Osteocyte (in vitro differentiated cells): ENCODE results near the gene FHL1. TPM values are rescaled to one million over a fixed set of nuclear protein-coding genes. Genes with fewer than 3 reads are reported as not detected.

Experiments used
- DNase-seq: peaks from one replicate; pipeline ENCODE4 v3.0.0; 2021; ENCODE audit warnings: mixed read lengths; ENCODE audit not compliant: unreplicated experiment; ENCODE audit errors: extremely low spot score
- H3K27ac Mint-ChIP-seq: one replicate; pipeline ENCODE4 v1.8.0; 2021; ENCODE audit warnings: mild to moderate bottlenecking, mixed read lengths; ENCODE audit not compliant: unreplicated experiment
- H3K27me3 Mint-ChIP-seq: one replicate; pipeline ENCODE4 v1.8.0; 2021; ENCODE audit warnings: mixed read lengths; ENCODE audit not compliant: unreplicated experiment
- H3K36me3 Mint-ChIP-seq: one replicate; pipeline ENCODE4 v1.8.0; 2021; ENCODE audit warnings: mixed read lengths; ENCODE audit not compliant: unreplicated experiment
- H3K4me1 Mint-ChIP-seq: one replicate; pipeline ENCODE4 v1.8.0; 2021; ENCODE audit warnings: mixed read lengths; ENCODE audit not compliant: unreplicated experiment
- H3K4me3 Mint-ChIP-seq: one replicate; pipeline ENCODE4 v1.8.0; 2021; ENCODE audit warnings: mild to moderate bottlenecking, moderate library complexity, mixed read lengths; ENCODE audit not compliant: unreplicated experiment
- H3K9me3 Mint-ChIP-seq: one replicate; pipeline ENCODE4 v1.8.0; 2021; ENCODE audit warnings: mixed read lengths; ENCODE audit not compliant: unreplicated experiment
- CTCF ChIP-seq: fragments of 200-600 bp; sonication (generic); IDR thresholded peaks from 2 replicates; pipeline ENCODE4 v1.5.0; 2021; ENCODE audit warnings: antibody characterized with exemption, mild to moderate bottlenecking, moderate library complexity
- total RNA-seq: library from RNA; stranded (reverse); gene quantifications from 2 replicates; pipeline ENCODE4 v1.2.1, GENCODE V29; 2021

FHL1 gene
- total RNA-seq, 1 donor from 2014 or later = 1,725 TPM

GRCh38 chrX:136122207-136122606 is 25.1 kb upstream of the FHL1 start:
- peaks cover 14% of the 10 kb centered on the region for H3K9me3 Mint-ChIP-seq
- DNase-seq = no peak
- H3K4me1 Mint-ChIP-seq = peaks cover 39% of the 10 kb centered on the region
- TF ChIP-seq CTCF = no peak
- H3K27ac Mint-ChIP-seq = peak overlapping the region; percentile 91
- H3K27me3 Mint-ChIP-seq = no peaks in the 10 kb centered on the region
- no peaks in the 10 kb centered on the region for H3K36me3 Mint-ChIP-seq
- no peak overlapping the region for H3K4me3 Mint-ChIP-seq

DNA sequence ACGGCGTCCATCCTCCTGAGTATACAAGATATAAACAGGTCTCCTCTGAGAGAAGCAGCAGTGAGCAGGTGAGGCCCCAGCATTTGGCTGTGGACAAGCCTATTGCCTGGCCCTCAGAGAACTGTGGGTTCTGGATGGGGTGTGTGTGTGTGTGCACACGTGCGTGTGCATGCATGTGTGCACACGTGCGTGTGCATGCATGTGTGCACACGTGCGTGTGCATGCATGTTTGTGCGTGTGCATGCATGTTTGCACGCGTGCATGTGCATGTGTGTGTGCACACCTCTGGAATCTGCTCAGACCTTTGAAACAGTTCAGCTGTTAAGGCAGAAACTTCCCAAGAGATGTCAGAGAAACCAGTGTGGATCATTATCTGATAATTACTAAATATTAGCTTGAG is 22.2 kb upstream of the FHL1 start:
- Mint-ChIP-seq H3K36me3 (no peaks in the 10 kb centered on the region), H3K9me3 (peaks cover 4% of the 10 kb centered on the region), H3K27ac (no peak overlapping the region), H3K4me3 (no peak overlapping the region), H3K27me3 (no peaks in the 10 kb centered on the region), H3K4me1 (peaks cover 47% of the 10 kb centered on the region)
- DNase-seq = no peak
- TF ChIP-seq CTCF = no peak

- peaks cover 48% of the 10 kb centered on the region for H3K4me1 Mint-ChIP-seq
- no peaks in the 10 kb centered on the region for H3K9me3 Mint-ChIP-seq
- H3K27me3 Mint-ChIP-seq = no peaks in the 10 kb centered on the region
- H3K36me3 Mint-ChIP-seq = no peaks in the 10 kb centered on the region
- no peak for TF ChIP-seq CTCF
- no peak overlapping the region for H3K4me3 Mint-ChIP-seq
- H3K27ac Mint-ChIP-seq = peak overlapping the region; percentile 27
- DNase-seq = no peak
These were observed 21.0 kb upstream of the FHL1 start for GRCh38 chrX:136126371-136126770.

DNA sequence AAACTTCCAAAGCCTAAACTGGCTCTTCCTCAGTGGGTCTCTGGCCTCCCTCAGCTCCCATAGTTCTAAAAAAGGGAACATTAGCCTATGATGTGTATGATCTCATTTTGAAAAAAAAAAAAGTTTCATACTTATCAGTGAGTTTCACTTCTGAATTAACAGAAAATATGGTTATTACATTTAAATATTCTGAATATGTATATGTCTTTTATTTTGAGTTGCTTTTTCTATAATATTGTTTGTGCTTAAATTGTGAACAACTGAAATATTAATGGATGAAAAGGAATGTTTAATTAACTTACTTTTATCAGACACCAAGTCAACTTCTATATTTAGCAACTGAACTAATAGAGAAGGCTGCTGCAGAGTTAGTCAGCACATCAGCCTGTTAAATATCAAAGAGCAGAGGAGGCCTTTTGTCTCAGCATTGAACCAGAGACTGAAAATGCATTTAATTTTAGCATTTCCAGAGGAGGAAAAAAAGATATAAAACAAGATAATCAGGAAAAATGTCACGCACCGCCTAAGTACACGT is 20.4 kb upstream of the FHL1 start:
- Mint-ChIP-seq H3K27me3 (no peaks in the 10 kb centered on the region), H3K9me3 (no peaks in the 10 kb centered on the region), H3K4me3 (no peak overlapping the region), H3K36me3 (no peaks in the 10 kb centered on the region), H3K4me1 (peaks cover 45% of the 10 kb centered on the region), H3K27ac (peak overlapping the region; percentile 91)
- DNase-seq = no peak
- no peak for TF ChIP-seq CTCF

- no peak for TF ChIP-seq CTCF
- Mint-ChIP-seq H3K4me1 (peaks cover 33% of the 10 kb centered on the region), H3K9me3 (no peaks in the 10 kb centered on the region), H3K4me3 (no peak overlapping the region), H3K27me3 (no peaks in the 10 kb centered on the region), H3K27ac (peak overlapping the region; percentile 14), H3K36me3 (no peaks in the 10 kb centered on the region)
- DNase-seq = no peak
These were observed 18.6 kb upstream of the FHL1 start for GRCh38 chrX:136128743-136129142.
